Osteoblast (primary cell): ENCODE results near the gene MYT1. TPM values are rescaled to one million over a fixed set of nuclear protein-coding genes. Genes with fewer than 3 reads are reported as not detected.

Source experiments
- DNase-seq: peaks from one replicate; pipeline ENCODE4 v3.0.0; 2011; ENCODE audit warnings: low spot score, mixed read lengths; ENCODE audit not compliant: insufficient read length; ENCODE audit errors: missing footprints
- H2AFZ ChIP-seq: 2 replicates; pipeline ENCODE4 v1.6.0; 2011; ENCODE audit warnings: mild to moderate bottlenecking, low read length
- H3K27ac ChIP-seq: 2 replicates; pipeline ENCODE4 v1.5.1; 2011; ENCODE audit warnings: mild to moderate bottlenecking, low read depth, low read length, moderate library complexity
- H3K27me3 ChIP-seq: 2 replicates; pipeline ENCODE4 v1.6.0; 2012; ENCODE audit warnings: mild to moderate bottlenecking, control low read depth, inconsistent platforms, low read length, moderate library complexity; ENCODE audit not compliant: insufficient read depth
- H3K36me3 ChIP-seq: 2 replicates; pipeline ENCODE4 v1.5.1; 2011; ENCODE audit warnings: mild to moderate bottlenecking, low read length, control low read depth, moderate library complexity; ENCODE audit not compliant: insufficient read depth
- H3K4me1 ChIP-seq: 2 replicates; pipeline ENCODE4 v1.5.1; 2011; ENCODE audit warnings: mild to moderate bottlenecking, low read length, control low read depth, moderate library complexity; ENCODE audit not compliant: insufficient read depth
- H3K4me2 ChIP-seq: 2 replicates; pipeline ENCODE4 v1.6.0; 2011; ENCODE audit warnings: mild to moderate bottlenecking, low read length; ENCODE audit not compliant: insufficient read depth
- H3K4me3 ChIP-seq: fragments of 200-600 bp; sonication (generic); 3 replicates; pipeline ENCODE4 v1.5.1; 2012; ENCODE audit warnings: mild to moderate bottlenecking, low read length, inconsistent platforms; ENCODE audit not compliant: insufficient read depth
- H3K79me2 ChIP-seq: 2 replicates; pipeline ENCODE4 v1.6.0; 2012; ENCODE audit warnings: mild to moderate bottlenecking, low read length, control low read depth, inconsistent platforms; ENCODE audit not compliant: insufficient read depth
- H3K9me3 ChIP-seq: 2 replicates; pipeline ENCODE4 v1.5.1; 2011; ENCODE audit warnings: low read depth, low read length, control low read depth
- H4K20me1 ChIP-seq: 2 replicates; pipeline ENCODE4 v1.6.0; 2012; ENCODE audit warnings: mild to moderate bottlenecking, low read length, control low read depth; ENCODE audit not compliant: insufficient read depth
- CTCF ChIP-seq: IDR thresholded peaks from 2 replicates; pipeline ENCODE4 v1.5.1; 2011; ENCODE audit warnings: mild to moderate bottlenecking, low read depth, low read length, moderate library complexity; ENCODE audit errors: extremely low read depth
- total RNA-seq: library from RNA; depleted of rRNA; stranded (reverse); fragments of >200 nt; gene quantifications from 2 replicates; pipeline ENCODE4 v1.2.3, GENCODE V29; 2012

MYT1 gene
- total RNA-seq, 1 donor = not detected

- no peaks in the 10 kb centered on the region for H4K20me1 ChIP-seq
- H3K79me2 ChIP-seq = no peaks in the 10 kb centered on the region
- peak; percentile 44 for DNase-seq
- H3K36me3 ChIP-seq = no peaks in the 10 kb centered on the region
- H3K4me3 ChIP-seq = no peak overlapping the region
- no peaks in the 10 kb centered on the region for H3K4me1 ChIP-seq
- TF ChIP-seq CTCF = no peak
- no peaks in the 10 kb centered on the region for H3K9me3 ChIP-seq
- H3K4me2 ChIP-seq = no peak overlapping the region
- H2AFZ ChIP-seq = no peak overlapping the region
- H3K27me3 ChIP-seq = peaks cover 41% of the 10 kb centered on the region
- no peak overlapping the region for H3K27ac ChIP-seq
Measured at GRCh38 chr20:64158346-64159285, 5.6 kb upstream of the MYT1 start.

GRCh38 chr20:64159286-64159680 lies 5.0 kb upstream of the MYT1 start:
- no peak for TF ChIP-seq CTCF
- Histone ChIP-seq H3K79me2 (no peaks in the 10 kb centered on the region), H3K4me1 (no peaks in the 10 kb centered on the region), H3K4me2 (no peak overlapping the region), H3K4me3 (no peak overlapping the region), H4K20me1 (no peaks in the 10 kb centered on the region), H3K9me3 (no peaks in the 10 kb centered on the region), H3K27me3 (peaks cover 47% of the 10 kb centered on the region), H3K36me3 (no peaks in the 10 kb centered on the region), H3K27ac (no peak overlapping the region), H2AFZ (no peak overlapping the region)
- DNase-seq = peak; percentile 79

GRCh38 chr20:64159711-64160110 lies 4.5 kb upstream of the MYT1 start:
- Histone ChIP-seq H3K4me3 (no peak overlapping the region), H3K27me3 (peaks cover 50% of the 10 kb centered on the region), H2AFZ (no peak overlapping the region), H3K4me2 (no peak overlapping the region), H3K79me2 (no peaks in the 10 kb centered on the region), H3K36me3 (no peaks in the 10 kb centered on the region), H3K4me1 (no peaks in the 10 kb centered on the region), H4K20me1 (no peaks in the 10 kb centered on the region), H3K9me3 (no peaks in the 10 kb centered on the region), H3K27ac (no peak overlapping the region)
- no peak for TF ChIP-seq CTCF
- DNase-seq = no peak

GRCh38 chr20:64160118-64160517 lies 4.1 kb upstream of the MYT1 start:
- no peaks in the 10 kb centered on the region for H3K4me1 ChIP-seq
- peaks cover 50% of the 10 kb centered on the region for H3K27me3 ChIP-seq
- H3K9me3 ChIP-seq = no peaks in the 10 kb centered on the region

More at GRCh38 chr20:64160118-64160517, 4.1 kb upstream of the MYT1 start:
- no peaks in the 10 kb centered on the region for H4K20me1 ChIP-seq
- no peak overlapping the region for H3K4me3 ChIP-seq
- no peak overlapping the region for H3K27ac ChIP-seq
- no peak overlapping the region for H3K4me2 ChIP-seq
- H2AFZ ChIP-seq = no peak overlapping the region
- no peak for TF ChIP-seq CTCF
- DNase-seq = peak; percentile 69
- H3K79me2 ChIP-seq = no peaks in the 10 kb centered on the region
- H3K36me3 ChIP-seq = no peaks in the 10 kb centered on the region
